IPS DF 4.7 (cell line): ENCODE data around the gene NPEPL1.
"Not testable (repeated sequence)": the region's sequence is repeated elsewhere in the genome, so short reads cannot be mapped to it uniquely, and the experiment has no call there.

ENCODE experiments used
- DNase-seq: peaks from one replicate; pipeline ENCODE4 v3.0.0-alpha.2; 2013; ENCODE audit warnings: low spot score; ENCODE audit errors: extremely low read depth

The NPEPL1 gene

DNA sequence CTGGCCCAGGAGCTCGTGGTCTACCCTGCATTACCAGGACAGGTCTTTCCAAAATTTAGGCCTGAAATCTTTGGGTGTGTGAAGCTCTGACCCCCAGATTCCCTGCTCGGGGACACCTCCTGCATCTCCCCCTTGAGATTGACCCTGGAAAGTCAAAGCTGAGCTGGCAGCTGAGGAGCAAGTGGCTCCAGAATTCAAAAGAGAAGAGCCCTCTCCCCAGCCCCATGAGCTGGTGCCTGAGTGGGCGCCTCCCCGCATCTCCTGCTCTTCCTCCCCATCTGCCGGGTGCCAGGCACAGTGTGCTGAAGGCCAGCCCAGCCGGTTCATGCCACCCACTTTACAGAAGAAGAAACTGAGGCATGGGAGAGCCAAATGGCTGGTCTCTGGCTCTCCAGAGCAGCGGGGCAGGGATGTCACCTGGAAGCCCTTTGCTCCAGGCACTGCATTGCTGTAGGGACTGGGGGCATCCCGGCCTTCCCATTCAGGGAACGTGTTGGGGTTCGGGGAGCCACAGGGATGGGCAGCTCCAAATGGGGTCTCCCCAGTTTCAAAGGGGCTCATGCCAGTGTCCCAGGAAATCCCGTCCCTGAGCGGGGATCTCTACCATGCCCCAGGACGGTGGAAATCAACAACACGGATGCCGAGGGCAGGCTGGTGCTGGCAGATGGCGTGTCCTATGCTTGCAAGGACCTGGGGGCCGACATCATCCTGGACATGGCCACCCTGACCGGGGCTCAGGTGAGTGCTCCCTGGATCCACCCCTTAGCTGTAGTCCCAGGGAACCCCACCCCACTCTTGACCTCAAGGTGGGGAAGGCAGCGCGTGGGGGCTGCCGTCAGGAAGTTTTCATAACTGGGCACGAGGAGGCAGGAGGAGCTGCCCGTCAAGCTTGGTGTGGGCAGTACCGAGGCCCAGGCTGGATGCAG lies 20.5 kb downstream of the NPEPL1 start:
- DNase-seq, result no peak

- DNase-seq, result no peak
These were observed 21.3 kb downstream of the NPEPL1 start for GRCh38 chr20:58713801-58714339.

- DNase-seq, result no peak
These were observed 21.8 kb downstream of the NPEPL1 start for GRCh38 chr20:58714340-58714922.

- no peak for DNase-seq
These were observed 22.3 kb downstream of the NPEPL1 start for GRCh38 chr20:58714923-58715351.

DNA sequence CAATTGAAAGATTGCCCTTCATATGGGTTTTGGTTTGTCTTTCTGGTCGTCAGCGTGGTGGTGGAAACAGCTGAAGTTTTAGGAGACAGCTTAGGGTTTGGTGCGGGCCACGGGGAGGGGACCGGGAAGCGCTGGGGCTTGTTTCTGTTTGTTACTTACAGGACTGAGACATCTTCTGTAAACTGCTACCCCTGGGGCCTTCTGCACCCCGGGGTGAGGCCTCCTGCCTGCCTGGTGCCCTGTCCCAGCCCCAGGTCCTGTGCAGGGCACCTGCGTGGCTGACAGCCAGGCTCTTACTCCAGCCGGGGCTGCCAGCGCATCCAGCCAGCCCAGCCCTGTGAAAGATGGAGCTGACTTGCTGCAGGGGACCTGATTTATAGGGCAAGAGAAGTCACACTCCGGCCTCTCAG lies 22.8 kb downstream of the NPEPL1 start:
- no peak for DNase-seq

DNA sequence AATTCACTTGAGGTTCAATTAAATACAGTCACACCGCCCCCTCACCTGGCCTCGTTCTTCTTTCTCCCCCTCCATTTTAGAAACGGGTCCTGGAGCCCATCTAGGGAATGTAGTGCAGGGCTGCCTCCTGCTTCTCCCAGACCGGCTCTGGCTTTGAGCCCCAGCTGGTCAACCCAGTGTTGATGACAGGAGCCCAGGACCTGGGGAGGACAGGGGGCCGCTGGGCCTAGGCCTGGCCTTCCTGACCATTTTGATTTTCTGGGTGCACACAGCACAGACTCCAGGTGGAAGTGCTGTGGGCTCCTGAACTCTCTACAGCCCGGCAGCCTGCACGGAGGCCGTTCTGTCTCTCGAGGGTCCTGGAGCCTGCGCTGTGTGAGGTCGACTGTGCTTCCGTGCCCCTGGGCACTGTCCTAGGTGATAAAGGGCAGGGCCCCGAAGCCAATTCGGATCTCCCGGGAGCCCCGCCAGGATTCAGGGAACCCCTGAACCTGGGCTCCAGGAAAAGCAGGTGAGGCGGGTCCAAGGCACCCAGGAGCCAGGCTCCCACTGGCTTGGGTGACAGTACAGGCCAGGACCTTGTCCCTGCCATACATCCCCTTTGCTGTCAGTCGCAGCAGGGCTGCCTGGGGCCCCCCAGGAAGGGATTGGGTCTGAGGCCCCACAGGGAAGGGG lies 23.3 kb downstream of the NPEPL1 start:
- DNase-seq, result no peak

GRCh38 chr20:58716476-58717277 lies 24.1 kb downstream of the NPEPL1 start:
- DNase-seq, result no peak

GRCh38 chr20:58717278-58718091 lies 24.9 kb downstream of the NPEPL1 start:
- DNase-seq, result no peak

DNA sequence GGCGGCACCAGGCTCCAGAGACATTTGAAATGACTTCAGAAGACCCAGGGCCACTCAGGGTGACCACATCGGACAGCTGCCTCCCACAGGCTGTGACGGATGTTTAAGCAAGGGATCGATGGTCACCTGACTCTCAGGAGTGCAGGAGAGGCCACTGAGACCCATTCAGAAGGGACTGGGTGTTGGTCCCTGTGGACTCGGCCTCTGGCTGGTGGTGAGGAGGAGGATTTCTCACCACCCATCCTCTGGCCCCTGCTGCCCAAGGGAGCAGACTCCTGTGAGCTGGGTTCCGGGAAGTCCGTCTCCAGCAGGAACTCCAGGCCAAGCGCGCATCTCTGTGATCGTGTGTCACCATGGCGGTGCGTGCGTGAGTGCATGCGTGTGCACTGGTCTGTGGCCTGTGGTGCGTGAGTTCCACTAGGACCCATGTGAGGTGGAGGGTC lies 25.5 kb downstream of the NPEPL1 start:
- no peak for DNase-seq

DNA sequence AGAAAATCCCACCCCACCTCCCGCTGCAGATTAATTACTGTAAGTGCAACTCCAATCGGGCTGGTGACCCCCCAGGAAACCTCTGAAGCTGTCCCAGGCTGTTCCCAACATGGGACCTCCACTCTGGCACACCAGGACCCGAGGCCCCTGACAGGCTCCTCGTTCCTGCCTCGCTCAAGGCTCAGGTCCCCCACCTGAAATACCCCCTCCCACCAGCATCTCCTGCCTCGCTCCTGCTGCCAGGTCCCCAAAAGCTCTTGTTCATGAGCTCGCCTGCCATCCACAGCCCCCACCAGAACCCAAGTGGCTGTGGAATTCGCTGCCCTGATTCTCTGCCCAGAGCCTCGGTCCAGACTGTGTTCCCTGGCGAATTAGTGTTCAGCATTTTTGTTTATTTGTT lies 26.1 kb downstream of the NPEPL1 start:
- DNase-seq, result no peak

DNA sequence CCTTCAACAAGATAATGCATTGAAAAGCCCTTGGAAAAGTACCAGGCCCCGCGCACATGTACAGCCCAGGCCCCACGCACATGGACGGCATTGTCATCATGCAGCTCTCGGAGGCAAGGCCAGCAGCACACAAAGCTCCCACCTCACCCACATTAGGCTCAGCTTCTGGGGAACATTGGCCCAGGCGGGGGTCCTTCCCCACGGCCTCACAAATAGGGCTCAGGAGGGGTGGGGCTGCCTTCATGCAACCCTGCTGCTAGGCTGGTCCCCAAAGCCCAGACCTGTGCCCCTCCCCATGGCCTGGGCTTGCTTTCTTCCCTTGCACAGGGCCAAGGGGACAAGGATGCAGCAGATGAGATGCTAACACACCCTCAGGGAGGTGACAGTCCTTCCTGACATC lies 26.7 kb downstream of the NPEPL1 start:
- DNase-seq, result no peak

DNA sequence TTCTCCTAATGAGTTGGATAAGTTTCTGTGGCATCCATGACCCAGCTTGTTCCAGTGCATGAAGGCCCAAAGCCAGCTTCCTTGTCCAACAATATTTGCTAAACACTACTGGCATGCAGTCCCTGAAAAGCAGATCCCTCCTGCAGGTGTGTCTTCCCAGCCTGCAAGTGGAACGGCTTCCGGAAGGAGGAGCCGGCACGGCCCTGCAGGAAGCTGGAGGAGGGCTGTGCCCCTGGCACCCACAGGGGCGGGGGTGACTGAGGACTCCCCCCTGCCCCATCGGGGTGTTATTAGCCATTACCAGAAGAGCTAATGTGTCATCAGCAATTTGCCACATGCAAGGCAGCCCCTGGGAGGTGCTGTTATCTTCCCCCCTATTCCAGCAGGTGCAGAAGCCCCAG lies 27.4 kb downstream of the NPEPL1 start:
- no peak for DNase-seq

DNA sequence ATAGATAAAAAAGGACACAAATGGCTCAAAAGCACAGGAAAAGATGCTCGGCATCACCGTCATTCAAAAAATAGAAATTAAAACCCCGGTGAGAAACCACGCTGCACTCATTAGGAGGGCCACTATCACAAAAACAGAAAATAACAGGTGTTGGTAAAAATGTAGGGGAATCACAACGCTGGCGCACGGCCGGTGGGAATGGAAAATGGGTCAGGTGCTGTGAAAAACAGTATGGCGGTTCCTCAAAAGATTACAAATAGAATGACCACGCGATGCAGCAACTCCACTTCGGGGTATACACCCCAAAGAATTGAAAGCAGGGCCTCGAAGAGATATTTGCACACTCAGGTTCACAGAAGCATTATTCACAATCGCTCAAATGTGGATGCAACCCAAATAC lies 28.3 kb downstream of the NPEPL1 start:
- no peak for DNase-seq

DNA sequence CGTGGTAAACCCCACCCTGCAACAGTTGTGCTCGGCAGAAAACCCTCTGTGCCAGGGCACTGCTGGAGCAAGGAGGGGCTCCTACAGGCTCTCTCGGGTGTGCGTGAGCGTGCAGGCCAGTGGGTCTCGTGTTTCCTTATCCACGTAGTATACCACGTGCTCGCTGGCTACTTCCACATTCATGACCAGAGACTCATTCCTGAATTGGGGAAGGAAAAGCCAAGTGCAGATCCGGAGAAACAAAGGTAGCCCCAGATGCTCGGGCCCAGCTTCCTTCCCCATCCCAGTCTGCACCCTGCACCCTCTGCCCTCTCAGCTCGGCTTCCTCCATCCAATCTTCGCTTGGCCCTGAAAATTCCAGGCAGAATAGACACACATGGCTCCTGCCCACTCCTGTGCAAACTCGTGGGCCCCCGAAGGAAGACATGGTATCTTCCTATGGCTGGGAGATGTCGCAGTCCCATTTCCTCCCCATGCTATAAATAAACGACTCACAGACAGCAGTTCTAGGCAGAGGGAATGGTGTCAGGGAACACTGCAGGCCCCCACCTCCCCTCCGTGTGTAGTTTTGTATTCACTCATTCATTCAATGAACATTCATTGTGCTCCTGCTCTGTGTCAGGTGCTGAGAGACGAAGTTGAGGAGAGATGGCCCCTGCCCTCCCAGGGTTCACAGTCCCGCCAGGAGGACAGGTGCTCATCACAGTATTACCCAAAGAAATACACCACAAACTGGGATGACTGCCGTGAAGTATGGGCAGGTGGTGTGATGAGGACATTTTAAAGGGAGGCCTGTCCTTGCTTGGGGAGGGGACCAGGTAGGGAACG lies 29.6 kb downstream of the NPEPL1 start:
- DNase-seq, result no peak

DNA sequence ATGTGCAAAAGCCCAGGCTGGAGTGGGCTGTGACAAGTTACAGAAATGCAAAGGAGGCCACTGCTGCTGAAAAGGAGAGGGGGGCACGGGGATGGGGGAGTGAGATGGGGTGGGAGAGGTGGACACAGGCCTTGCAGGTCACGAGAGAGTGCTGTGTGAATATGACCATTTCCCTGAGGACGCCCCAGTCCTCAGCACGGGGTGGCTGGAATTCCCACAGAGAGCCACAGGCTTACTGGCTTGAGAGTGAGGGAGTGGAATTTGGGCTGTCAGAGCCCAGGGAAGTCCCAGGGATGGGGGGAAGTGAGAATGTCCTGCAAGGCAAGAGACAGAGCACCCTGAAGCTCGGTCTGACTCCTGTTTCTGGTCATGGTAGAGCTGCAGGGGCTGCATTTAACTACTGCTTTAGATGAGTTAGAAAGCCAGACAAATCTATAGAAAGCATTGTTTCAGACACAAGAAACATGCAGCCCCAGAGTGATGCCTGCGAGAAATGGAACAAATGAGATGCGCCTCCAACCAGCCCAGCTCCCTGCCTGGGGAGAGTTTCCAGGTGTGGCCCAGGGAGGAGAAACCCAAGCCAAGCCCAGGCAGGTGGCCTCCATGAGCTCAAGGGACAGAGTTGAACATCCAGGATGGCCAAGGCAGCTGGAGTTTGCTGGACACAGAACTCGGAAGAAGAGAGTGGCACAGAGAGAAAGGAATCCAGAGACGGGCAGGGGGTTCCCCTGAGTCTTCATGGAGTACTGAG lies 30.5 kb downstream of the NPEPL1 start:
- DNase-seq, result no peak

DNA sequence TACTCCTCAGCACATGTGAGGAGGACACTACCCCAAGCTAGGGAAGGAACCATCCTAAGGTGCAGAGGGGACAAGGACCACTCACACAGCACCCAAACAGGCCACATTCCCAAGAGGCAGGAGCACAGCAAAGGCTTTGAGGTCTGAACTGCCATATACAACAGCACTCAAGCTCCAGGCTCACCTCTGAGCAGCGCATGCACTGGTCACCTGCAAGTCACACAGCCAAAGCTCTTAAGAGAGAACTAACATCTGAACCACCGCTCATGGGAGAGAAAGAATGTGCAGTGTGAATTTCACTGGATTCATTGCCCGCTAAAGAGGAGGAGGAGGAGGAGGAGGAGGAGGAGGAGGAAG lies 31.0 kb downstream of the NPEPL1 start:
- DNase-seq, result no peak

GRCh38 chr20:58726156-58726555 lies 33.6 kb downstream of the NPEPL1 start:
- not testable (repeated sequence) for DNase-seq

- no peak for DNase-seq
These were observed 38.6 kb downstream of the NPEPL1 start for GRCh38 chr20:58731192-58731591.

DNA sequence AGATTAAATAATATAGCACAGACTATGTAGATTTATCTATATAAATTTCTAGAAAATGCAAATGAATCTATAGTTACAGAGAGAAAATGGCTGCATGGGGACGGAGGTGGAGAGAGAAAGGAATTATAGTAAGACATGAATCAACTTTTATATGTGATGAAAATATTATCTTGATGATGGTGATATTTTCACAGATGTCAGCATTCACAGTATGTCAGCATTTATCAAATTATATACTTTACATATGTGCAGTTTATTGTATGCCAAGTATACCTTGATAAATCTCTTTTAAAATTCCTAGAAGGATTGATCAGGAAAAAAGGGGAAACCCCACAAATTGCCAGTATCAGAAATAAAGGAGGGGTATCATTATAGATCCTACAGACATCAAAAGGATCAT lies 44.6 kb downstream of the NPEPL1 start:
- no peak for DNase-seq
